Measurements from ENCODE around the gene AUTS2.
"Not testable (repeated sequence)": the region's sequence is repeated elsewhere in the genome, so short reads cannot be mapped to it uniquely, and the experiment has no call there.

GRCh38 chr7:69786130-69786529 is 187.9 kb downstream of the AUTS2 start:
- TF ChIP-seq POLR2AphosphoS5 (IDR thresholded peaks at IDR 0.05; ENCODE audit: low read depth, low read length); REST (IDR thresholded peaks at IDR 0.05; ENCODE audit: insufficient read depth in 1 of 2, low read depth in 2 of 2, low read length in 1 of 2); SIN3A (IDR thresholded peaks at IDR 0.05; ENCODE audit: borderline replicate concordance, insufficient read depth, low read depth, low read length): not testable (repeated sequence)
- TF ChIP-seq, protein P1, sequence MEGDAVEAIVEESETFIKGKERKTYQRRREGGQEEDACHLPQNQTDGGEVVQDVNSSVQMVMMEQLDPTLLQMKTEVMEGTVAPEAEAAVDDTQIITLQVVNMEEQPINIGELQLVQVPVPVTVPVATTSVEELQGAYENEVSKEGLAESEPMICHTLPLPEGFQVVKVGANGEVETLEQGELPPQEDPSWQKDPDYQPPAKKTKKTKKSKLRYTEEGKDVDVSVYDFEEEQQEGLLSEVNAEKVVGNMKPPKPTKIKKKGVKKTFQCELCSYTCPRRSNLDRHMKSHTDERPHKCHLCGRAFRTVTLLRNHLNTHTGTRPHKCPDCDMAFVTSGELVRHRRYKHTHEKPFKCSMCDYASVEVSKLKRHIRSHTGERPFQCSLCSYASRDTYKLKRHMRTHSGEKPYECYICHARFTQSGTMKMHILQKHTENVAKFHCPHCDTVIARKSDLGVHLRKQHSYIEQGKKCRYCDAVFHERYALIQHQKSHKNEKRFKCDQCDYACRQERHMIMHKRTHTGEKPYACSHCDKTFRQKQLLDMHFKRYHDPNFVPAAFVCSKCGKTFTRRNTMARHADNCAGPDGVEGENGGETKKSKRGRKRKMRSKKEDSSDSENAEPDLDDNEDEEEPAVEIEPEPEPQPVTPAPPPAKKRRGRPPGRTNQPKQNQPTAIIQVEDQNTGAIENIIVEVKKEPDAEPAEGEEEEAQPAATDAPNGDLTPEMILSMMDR (IDR thresholded peaks at IDR 0.05): not testable (repeated sequence)

Data from Panc1 (cell line).